Body of pancreas (tissue), 4 donors: ENCODE results near the gene DAZAP1.
A peak's percentile ranks its signal among the peaks of the same experiment; 100 is the strongest.

Source experiments
- POLR2A ChIP-seq, 3 donors: fragments of 450-650 bp; IDR thresholded peaks; one replicate each; pipeline ENCODE4 v1.6.1; 2016; ENCODE audit warnings: antibody characterized with exemption in 3 of 3, mild to moderate bottlenecking in 2 of 3
- TF ChIP-seq, protein P1 (sequence below), 7 experiments: fragments of 450-650 bp in 4 of 7; fragments of 200-600 bp in 3 of 7; sonication (generic) in 3 of 7; IDR thresholded peaks; one replicate each; pipeline ENCODE4 v1.5.1; 2016 to 2019; ENCODE audit warnings: antibody characterized with exemption in 7 of 7

DNA sequence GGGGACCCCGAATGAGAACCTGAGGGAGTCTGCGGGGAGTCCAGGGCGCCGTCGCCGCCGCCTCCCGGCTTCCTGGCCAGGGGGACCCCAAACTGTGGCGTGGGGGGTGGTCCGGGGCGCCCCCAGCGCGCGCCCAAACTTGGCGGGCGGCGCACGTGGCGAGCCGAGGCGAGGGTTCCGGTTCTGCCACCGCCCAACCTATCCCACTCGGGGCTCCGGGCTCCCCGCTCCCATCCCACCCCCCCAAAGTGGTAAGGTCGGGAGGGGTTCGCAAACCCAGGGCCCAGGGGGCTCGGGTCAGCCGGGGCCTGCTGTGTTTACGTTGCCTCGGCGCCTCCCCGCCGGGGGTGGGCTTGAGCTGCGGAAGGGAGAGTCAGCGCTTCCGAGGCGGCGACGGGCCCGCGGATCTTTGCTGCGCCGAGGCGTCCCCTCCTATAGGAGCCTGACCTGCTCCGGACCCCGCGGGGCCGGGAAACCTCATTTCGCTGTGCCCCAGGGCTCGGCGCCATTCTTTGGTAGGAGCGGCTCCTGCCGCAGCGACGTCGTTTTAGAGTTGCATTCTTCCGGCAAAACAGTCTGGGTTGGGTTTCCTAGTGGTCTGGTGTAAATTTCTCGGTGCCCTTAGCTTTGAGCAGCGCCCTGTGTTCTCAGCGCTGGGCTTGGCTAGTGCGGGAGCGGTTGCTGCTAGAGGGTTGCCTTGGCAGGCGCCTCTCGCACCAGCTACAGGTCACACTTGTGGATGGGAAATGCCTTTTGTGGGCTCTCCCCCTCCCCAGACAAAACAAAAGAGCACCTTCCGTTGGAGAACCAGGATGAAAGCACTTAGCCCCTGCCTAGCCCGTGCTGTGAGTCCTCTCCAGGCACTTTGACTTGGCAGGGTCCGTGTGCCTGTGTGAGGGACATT, 1.2 kb downstream of the DAZAP1 start:
- TF ChIP-seq, protein P1, sequence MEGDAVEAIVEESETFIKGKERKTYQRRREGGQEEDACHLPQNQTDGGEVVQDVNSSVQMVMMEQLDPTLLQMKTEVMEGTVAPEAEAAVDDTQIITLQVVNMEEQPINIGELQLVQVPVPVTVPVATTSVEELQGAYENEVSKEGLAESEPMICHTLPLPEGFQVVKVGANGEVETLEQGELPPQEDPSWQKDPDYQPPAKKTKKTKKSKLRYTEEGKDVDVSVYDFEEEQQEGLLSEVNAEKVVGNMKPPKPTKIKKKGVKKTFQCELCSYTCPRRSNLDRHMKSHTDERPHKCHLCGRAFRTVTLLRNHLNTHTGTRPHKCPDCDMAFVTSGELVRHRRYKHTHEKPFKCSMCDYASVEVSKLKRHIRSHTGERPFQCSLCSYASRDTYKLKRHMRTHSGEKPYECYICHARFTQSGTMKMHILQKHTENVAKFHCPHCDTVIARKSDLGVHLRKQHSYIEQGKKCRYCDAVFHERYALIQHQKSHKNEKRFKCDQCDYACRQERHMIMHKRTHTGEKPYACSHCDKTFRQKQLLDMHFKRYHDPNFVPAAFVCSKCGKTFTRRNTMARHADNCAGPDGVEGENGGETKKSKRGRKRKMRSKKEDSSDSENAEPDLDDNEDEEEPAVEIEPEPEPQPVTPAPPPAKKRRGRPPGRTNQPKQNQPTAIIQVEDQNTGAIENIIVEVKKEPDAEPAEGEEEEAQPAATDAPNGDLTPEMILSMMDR (IDR thresholded peaks at IDR 0.05): peak in 1 of 7 experiments; percentile 10
- peak in 2 of 3 donors; percentile 58 to 60 for TF ChIP-seq POLR2A (IDR thresholded peaks at IDR 0.05)
